Skeletal muscle satellite cell (primary cell): ENCODE data around the gene CNOT3.
"Not testable (repeated sequence)": the region's sequence is repeated elsewhere in the genome, so short reads cannot be mapped to it uniquely, and the experiment has no call there.

Experiments used
- H3K27me3 ChIP-seq: 2 replicates; pipeline ENCODE4 v1.7.0; 2013; ENCODE audit warnings: low read length; ENCODE audit not compliant: control insufficient read depth, insufficient read depth
- H3K36me3 ChIP-seq: 2 replicates; pipeline ENCODE4 v1.7.0; 2013; ENCODE audit warnings: mild to moderate bottlenecking, control low read depth, low read length; ENCODE audit not compliant: insufficient read depth
- H3K4me1 ChIP-seq: 2 replicates; pipeline ENCODE4 v1.7.0; 2013; ENCODE audit warnings: low read length; ENCODE audit not compliant: control insufficient read depth, insufficient read depth
- H3K4me2 ChIP-seq: 2 replicates; pipeline ENCODE4 v1.7.0; 2013; ENCODE audit warnings: mild to moderate bottlenecking, low read length
- H3K4me3 ChIP-seq: 2 replicates; pipeline ENCODE4 v1.7.0; 2013; ENCODE audit warnings: low read length
- H3K9ac ChIP-seq: 2 replicates; pipeline ENCODE4 v1.7.0; 2013; ENCODE audit warnings: mild to moderate bottlenecking, low read depth, low read length, moderate library complexity
- H3K9me3 ChIP-seq: replicated peaks from 2 replicates; pipeline ENCODE4 v1.7.0; 2013; ENCODE audit warnings: mild to moderate bottlenecking, control low read depth, low read length

The CNOT3 gene

DNA sequence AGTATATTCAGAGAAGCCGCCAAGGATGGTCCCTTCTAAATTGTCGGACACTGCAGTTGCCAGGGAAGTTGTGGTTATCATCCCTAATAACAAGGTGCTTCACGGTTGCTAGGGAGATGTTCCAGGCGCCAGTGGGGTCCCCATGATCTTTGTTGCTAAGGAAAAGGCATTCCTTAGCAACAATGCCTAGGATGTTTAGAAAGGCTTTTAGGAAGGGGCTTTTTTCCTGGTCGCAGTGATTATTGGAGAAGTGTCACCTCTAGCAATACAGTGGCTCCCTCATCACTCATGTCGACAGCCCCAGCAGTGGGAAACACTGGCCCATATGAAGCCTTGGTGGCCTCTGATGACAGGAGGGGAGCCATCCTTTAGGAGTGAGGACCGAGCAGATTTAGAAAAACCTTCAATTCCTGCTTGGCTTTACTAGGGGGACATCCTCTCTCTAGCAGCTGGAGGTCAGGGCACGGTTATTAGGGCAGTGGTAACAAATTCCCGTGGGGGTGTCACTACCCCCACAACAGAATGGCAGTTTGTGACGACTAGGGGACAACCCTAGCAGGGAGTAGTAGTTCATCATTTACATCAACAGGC, 41.8 kb downstream of the CNOT3 start:
- H3K4me2 ChIP-seq = no peak overlapping the region
- H3K36me3 ChIP-seq = peaks cover 43% of the 10 kb centered on the region
- no peaks in the 10 kb centered on the region for H3K9me3 ChIP-seq
- no peaks in the 10 kb centered on the region for H3K27me3 ChIP-seq
- no peak overlapping the region for H3K4me3 ChIP-seq
- no peak overlapping the region for H3K9ac ChIP-seq
- no peaks in the 10 kb centered on the region for H3K4me1 ChIP-seq

DNA sequence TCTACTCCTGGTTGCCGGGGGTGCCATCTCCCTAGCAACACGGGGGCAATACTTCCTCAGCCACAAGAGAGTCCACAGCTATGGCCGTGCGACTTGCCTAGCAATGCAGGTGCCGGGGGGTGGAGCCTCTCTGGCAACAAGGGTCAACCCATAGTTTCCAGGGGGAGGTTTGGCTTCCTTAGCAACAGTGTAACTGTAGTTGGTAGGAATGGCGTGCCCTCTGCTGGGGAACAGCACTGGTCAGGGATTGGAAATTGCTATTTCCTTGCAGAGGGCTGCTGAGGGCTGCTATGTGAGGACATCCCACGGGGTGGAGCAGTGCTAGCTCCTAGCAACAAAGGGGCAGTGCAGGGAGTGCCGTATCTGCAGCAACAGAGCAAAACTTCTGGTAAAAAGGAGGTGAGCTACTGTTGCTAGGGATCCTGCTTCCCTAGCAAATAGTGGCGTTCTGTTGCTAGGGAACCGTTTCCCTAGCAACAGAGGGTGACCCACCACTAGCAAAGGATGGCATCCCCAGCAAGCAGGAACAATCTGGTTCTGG, 42.4 kb downstream of the CNOT3 start:
- Histone ChIP-seq H3K9ac (no peak overlapping the region), H3K27me3 (no peaks in the 10 kb centered on the region), H3K4me2 (no peak overlapping the region), H3K36me3 (peaks cover 43% of the 10 kb centered on the region), H3K9me3 (no peaks in the 10 kb centered on the region), H3K4me1 (no peaks in the 10 kb centered on the region), H3K4me3 (no peak overlapping the region)

DNA sequence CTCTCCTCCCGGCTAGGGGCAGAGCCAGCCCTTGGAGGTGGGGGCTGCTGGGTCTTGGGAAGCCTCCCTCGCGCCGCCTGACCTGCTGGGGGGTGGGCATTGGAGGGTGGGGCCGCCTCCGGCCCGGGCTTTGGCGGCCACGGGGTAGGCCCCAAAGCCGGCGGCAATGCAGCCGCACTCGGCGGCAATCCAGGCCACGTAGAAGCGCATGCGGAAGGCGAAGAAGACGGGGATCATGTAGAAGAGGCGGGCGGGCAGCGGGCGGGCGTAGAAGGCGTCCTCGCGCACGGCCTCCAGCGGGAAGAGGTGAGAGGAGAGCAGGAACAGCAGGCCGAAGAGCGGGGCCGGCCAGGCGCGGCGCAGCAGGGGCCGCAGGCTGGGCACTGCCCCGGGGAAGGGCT, 43.1 kb downstream of the CNOT3 start:
- H3K4me2 ChIP-seq = no peak overlapping the region
- H3K4me3 ChIP-seq = no peak overlapping the region
- no peaks in the 10 kb centered on the region for H3K27me3 ChIP-seq
- no peak overlapping the region for H3K9ac ChIP-seq
- H3K4me1 ChIP-seq = no peaks in the 10 kb centered on the region
- no peaks in the 10 kb centered on the region for H3K9me3 ChIP-seq
- peaks cover 46% of the 10 kb centered on the region for H3K36me3 ChIP-seq

DNA sequence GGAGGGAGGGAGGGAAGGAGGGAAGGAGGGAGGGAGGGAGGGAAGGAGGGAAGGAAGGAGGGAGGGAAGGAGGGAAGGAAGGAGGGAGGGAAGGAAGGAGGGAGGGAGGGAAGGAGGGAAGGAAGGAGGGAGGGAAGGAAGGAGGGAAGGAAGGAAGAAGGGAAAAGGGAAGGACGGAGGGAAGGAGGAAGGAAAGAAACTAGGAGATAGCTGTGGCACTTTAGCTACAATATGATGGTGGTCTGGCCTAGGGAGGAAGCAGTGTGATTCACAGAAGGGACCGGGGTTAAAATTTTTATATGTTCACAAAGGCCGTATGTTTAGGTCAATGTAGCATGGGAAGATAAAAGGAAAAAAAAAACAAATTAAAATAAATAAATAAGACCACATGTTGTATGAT, 44.3 kb downstream of the CNOT3 start:
- peaks cover 46% of the 10 kb centered on the region for H3K36me3 ChIP-seq
- not testable (repeated sequence) for H3K4me1 ChIP-seq, H3K9me3 ChIP-seq, H3K9ac ChIP-seq, H3K27me3 ChIP-seq, H3K4me3 ChIP-seq, H3K4me2 ChIP-seq

DNA sequence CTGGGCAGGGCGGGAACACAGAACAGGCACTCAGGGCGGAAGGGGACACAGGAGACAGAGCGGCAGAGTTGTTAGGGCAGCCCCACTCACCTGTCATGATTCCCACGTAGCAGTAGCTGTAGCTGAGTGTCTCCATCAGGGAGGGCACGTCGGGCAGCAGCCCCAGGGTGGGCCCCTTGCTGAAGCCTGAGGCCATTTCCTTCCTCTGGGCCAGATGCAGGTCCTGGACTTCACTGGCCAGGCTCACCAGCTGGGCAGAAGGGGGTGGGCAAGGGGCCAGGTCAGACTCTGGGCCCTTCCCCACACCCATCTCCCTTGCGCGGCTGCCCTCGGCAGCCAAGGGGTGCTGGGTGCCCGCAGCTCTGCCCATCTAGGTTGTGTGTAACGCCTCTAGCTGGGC, 45.9 kb downstream of the CNOT3 start:
- H3K4me3 ChIP-seq = no peak overlapping the region
- H3K9me3 ChIP-seq = no peaks in the 10 kb centered on the region
- H3K4me1 ChIP-seq = peaks cover 5% of the 10 kb centered on the region
- no peak overlapping the region for H3K4me2 ChIP-seq
- H3K36me3 ChIP-seq = peaks cover 46% of the 10 kb centered on the region
- H3K27me3 ChIP-seq = no peaks in the 10 kb centered on the region
- H3K9ac ChIP-seq = no peak overlapping the region

DNA sequence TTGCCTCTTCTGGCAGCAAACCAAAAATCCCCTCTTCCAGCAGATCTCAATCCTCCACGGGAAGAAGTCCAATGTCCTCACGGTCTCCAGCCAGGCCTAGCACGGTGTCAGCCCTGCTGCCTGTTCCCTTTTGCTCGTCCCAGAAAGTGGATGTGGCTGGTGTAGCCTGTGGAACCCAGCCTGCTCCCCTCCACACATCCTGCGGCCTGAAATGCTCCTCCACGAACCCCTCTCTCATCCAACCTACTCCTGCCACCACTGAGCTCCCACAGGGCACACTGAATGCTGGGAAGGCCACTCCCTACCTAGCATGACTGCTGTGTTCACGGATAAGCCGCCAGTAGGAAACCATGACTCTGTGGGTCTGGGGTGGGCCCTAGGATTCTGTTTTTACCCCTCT, 48.8 kb downstream of the CNOT3 start:
- H3K9ac ChIP-seq = no peak overlapping the region
- peaks cover 25% of the 10 kb centered on the region for H3K36me3 ChIP-seq
- H3K4me1 ChIP-seq = peaks cover 7% of the 10 kb centered on the region
- H3K4me2 ChIP-seq = no peak overlapping the region
- no peak overlapping the region for H3K4me3 ChIP-seq
- no peaks in the 10 kb centered on the region for H3K9me3 ChIP-seq
- H3K27me3 ChIP-seq = no peaks in the 10 kb centered on the region

DNA sequence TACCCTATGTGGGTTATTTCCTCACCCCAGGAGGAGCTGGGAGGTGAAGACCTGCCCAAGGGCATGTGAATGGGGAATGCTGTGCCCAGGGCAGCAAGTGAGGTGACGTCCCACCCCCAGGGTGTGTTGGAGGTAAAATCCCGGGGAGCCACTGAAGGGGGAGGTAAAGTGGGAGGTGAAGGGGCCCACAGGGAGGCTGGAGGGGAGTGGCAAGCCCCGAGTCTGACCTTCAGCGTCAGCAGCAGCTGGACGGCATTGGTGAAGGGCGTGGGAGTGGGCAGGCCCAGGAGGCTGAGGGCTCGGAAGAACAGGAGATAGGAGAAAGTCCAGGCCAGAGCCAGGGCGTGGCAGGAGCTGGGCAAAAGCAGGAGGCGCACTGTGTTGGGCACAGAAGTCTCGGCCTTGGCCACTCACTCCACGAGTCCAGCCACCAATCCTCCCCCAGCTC, 49.4 kb downstream of the CNOT3 start:
- no peak overlapping the region for H3K9ac ChIP-seq
- H3K4me3 ChIP-seq = no peak overlapping the region
- H3K27me3 ChIP-seq = no peaks in the 10 kb centered on the region
- no peaks in the 10 kb centered on the region for H3K9me3 ChIP-seq
- H3K36me3 ChIP-seq = peaks cover 25% of the 10 kb centered on the region
- peaks cover 11% of the 10 kb centered on the region for H3K4me1 ChIP-seq
- no peak overlapping the region for H3K4me2 ChIP-seq

DNA sequence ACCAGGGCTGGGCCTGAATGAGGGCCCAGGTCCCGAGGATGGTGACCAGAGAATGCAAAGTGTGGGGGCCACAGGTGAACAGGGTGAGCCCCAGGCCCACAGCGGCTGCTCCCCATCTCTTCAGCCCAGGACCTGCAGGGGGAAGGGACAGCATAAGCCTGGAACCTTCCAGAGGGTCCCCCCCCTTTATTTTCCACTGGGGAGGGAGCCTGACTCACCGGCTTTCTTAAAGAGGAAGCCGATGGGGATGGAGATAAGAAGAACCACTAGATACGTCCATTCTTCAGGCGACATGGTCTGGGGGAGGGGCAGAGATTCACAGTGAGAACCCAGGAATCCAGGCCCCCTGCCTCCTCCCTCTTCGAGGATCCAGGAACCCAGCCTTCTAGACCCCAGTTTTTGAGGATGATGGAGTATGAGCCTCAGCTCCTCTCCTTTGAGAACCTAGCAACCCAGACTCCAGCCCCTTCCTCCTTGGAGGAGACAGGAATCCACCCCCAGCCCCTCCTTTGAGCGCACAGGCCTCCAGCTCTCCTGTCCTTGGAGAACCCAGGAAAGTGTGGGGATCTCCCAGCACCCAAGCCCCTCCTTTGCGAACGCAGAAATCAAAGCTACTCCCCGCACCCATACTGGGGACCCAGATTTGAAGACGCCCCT, 50.8 kb downstream of the CNOT3 start:
- Histone ChIP-seq H3K4me1 (peaks cover 18% of the 10 kb centered on the region), H3K4me2 (peak overlapping the region; percentile 87), H3K4me3 (peak overlapping the region; percentile 92), H3K27me3 (no peaks in the 10 kb centered on the region), H3K9me3 (no peaks in the 10 kb centered on the region), H3K36me3 (peaks cover 31% of the 10 kb centered on the region), H3K9ac (peak overlapping the region; percentile 96)

DNA sequence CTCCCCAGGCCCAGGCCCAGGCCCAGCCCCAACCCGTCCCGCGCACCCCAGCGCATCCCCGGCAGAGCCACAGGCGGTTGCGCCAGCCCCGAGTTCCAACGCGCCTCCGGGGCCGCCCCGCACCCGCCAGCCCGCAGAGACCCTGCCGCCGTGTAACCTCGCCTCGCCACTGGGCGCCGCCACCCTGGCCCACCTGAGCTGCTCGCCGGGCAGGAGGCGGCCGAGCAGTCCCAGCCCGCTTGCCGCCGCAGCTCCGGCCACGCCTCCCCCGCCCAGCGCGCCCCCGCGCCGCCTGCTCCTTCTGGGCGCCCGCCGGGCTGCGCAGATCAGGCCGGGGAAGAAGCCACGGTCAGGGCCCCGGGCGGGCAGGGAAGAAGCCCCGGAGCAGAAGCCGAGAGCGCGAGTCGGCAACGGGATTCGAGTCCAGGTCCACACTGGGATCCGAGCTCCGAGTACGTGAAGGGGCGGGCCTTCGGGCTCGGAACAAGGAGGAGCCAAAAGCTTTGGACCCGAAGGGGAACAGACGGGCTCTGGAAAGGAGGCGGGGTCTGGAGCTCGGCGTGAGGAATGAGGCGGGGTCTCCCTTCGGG, 51.7 kb downstream of the CNOT3 start, which contains the start of gene MBOAT7:
Gene MBOAT7, minus strand, starts transcription at position 436 of the 590 bp plus-strand sequence. CDS start 1,072 bp downstream, outside the sequence.
- Histone ChIP-seq H3K4me2 (peak within 1 kb of the TSS; percentile 92), H3K4me1 (peaks cover 18% of the 10 kb centered on the region), H3K9me3 (no peaks in the 10 kb centered on the region), H3K36me3 (peaks cover 30% of the 10 kb centered on the region), H3K4me3 (peak within 1 kb of the TSS; percentile 92), H3K9ac (peak within 1 kb of the TSS; percentile 96), H3K27me3 (no peaks in the 10 kb centered on the region)

DNA sequence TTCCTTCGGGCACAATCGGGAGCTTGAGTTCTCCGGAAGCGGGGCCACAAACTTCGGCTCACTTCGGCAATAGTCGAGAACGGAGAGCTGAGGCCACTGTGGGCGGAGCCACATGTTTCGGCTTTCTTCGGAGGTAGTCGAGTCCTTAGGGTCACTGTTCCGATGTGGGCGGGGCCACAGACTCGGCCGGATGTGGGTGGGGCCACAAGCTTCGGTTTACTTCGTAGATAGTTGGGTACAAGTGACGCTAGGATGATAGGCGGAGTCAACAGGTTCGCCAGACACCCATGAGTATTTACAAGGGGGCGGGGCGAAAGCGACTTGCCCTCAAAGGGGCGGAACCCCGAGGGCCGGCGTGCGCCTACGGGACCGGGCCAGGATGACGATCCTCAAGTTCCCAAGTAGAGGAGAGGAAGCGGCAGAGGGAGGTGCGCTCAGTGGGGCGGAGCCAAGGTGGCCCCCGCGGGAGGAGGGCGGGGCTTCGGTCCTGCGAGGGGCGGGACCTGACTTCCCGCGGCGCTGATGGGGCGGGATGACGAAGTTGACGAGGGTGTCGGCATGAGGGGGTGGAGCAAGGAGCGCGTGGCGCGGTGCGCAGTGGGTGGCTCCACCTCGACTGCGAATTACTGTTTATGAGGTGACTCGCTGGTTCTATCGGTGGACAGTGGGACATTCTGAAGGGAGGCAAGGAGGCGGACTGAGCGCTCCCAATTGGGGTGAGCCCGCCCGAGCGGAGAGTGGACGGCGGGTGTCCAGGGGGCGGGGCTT, 52.4 kb downstream of the CNOT3 start:
- Histone ChIP-seq H3K4me2 (peak overlapping the region; percentile 92), H3K4me1 (peaks cover 18% of the 10 kb centered on the region), H3K9ac (peak overlapping the region; percentile 96), H3K4me3 (peak overlapping the region; percentile 92), H3K36me3 (peaks cover 30% of the 10 kb centered on the region), H3K9me3 (no peaks in the 10 kb centered on the region), H3K27me3 (no peaks in the 10 kb centered on the region)

DNA sequence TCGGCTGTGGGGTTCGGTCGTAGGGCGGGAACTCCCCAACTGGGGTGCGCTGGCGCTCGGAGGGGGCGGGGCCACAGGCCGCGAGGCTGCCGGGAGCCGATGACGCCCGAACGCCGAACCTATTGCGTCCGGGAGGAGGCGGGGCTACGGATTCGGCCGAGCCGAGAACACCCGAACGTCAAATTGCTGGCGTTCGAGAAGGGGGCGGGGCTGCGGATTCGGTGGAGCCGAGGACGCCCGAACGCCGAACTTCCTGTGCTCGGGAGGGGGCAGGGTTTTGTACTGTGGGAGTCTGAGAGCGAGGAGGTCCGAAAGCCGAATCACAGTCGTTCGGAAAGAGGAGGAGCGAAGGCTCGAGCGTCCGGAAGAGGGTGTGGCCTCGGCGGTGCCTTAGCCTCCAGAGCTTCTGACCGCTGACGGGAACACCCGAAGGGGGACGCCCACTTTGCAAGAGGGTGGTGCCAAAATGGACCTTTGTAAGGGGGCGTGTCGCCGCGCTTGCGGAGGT, 53.0 kb downstream of the CNOT3 start:
- no peaks in the 10 kb centered on the region for H3K27me3 ChIP-seq
- peak overlapping the region; percentile 90 for H3K4me3 ChIP-seq
- H3K9me3 ChIP-seq = no peaks in the 10 kb centered on the region
- peaks cover 26% of the 10 kb centered on the region for H3K36me3 ChIP-seq
- H3K9ac ChIP-seq = peak overlapping the region; percentile 96
- H3K4me2 ChIP-seq = peak overlapping the region; percentile 92
- peaks cover 18% of the 10 kb centered on the region for H3K4me1 ChIP-seq
